Activated T-cell treated with anti-CD3 and anti-CD28 coated beads for 1 hour (primary cell): Measurements from ENCODE around the gene USP54.
"Not testable (repeated sequence)": the region's sequence is repeated elsewhere in the genome, so short reads cannot be mapped to it uniquely, and the experiment has no call there.

Source experiments
- DNase-seq: peaks from one replicate; pipeline ENCODE4 v3.0.0-alpha.2; 2020; ENCODE audit warnings: low read depth

The USP54 gene

GRCh38 chr10:73590881-73591799, at the start of gene USP54:
USP54 (minus strand) TSS chr10:73591342; CDS start chr10:73575658, 15,684 bp downstream.
- no peak for DNase-seq

- no peak for DNase-seq
Observed at GRCh38 chr10:73639286-73639685, 48.1 kb upstream of the USP54 start.

- no peak for DNase-seq
Observed at GRCh38 chr10:73635781-73636180, 44.6 kb upstream of the USP54 start.

GRCh38 chr10:73634421-73634820, 43.3 kb upstream of the USP54 start:
- no peak for DNase-seq

DNA sequence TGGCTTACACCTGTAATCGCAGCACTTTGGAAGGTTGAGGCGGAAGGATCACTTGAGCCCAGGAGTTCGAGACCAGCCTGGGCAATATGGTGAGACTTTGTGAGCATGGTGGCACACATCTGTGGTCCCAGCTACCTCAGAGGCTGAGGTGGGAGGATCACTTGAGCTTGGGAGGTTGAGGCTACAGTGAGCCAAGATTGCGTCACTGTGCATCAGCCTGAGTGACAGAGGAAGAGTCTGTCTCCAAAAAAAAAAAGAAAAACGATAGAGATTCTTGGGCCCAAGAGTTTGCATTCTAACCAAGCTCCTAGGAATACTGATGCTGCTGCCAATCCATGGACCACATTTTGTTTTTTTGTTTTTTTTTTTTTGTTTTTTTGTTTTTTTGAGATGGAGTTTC, 38.0 kb upstream of the USP54 start:
- DNase-seq = no peak

DNA sequence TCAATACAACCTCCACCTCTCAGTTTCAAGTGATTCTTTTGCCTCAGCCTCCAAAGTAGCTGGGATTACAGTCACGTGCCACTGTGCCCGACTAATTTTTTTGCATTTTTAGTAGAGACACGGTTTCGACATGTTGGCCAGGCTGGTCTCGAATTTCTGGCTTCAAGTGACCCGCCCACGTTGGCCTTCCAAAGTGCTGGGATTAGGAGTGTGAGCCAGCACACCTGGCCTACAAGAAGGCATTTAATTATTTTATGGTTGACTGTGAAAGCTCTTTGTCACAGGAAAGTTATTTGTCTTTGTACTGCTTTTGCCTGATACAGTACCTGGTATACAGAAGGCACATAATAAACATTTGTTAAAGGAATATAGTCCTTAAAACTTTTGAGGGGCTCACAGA, 37.3 kb upstream of the USP54 start:
- no peak for DNase-seq

- DNase-seq = no peak
Observed at GRCh38 chr10:73627300-73627699, 36.2 kb upstream of the USP54 start.

GRCh38 chr10:73625884-73626752, 35.0 kb upstream of the USP54 start:
- peak; percentile 84 for DNase-seq

GRCh38 chr10:73625004-73625883, 34.1 kb upstream of the USP54 start:
- DNase-seq = no peak

GRCh38 chr10:73623056-73623455, 31.9 kb upstream of the USP54 start:
- no peak for DNase-seq

DNA sequence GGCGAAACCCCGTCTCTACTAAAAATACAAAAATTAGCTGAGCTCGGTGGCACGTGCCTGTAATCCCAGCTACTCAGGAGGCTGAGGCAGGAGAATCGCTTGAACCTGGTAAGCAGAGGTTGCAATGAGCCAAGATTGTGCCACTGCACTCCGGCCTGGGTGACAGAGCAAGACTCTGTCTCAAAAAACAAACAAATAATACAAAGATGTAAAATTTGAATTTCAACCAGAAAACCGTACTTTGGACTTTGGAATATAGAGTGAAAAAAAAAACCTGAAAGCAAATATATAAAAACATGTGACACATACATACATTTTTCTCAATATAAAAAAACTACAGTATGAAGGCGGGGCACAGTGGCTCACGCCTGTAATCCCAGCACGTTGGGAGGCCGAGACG, 29.8 kb upstream of the USP54 start:
- not testable (repeated sequence) for DNase-seq

DNA sequence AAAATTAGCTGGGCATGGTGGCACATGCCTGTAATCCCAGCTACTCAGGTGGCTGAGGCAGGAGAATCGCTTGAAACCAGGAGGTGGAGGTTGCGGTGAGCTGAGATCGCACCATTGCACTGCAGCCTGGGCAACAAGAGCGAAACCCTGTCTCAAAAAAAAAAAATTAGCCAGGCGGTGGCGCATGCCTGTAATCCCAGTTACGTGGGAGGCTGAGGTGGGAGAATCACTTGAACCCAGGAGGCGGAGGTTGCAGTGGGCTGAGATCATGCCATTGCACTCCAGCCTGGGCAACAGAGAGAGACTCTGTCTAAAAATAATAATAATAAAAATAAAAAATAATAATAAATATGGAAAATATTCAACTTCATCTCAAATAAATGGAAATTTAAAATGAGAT, 26.0 kb upstream of the USP54 start:
- not testable (repeated sequence) for DNase-seq

GRCh38 chr10:73614720-73615119, 23.6 kb upstream of the USP54 start:
- DNase-seq = no peak

- no peak for DNase-seq
Observed at GRCh38 chr10:73609116-73609515, 18.0 kb upstream of the USP54 start.

DNA sequence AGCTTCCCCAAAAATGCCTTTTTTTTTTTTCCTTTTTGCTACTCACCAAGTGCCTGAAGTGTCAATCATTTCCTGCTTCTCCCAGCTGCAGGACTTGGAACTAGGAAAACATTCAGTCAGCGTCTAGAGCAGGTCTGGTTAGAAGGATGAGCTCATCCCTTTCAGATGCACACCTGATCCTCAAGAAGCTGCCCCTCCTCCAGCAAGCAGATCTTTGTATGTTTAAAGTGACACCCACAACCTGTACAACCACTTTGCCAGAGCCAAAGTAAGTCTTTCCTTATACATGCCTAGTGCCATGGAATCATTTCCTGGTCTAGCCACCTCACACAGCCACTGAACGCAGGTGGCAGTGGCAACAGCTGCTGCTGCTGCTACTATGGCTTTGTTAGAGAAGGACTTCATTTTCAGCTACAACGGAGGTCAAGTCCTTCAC, 10.4 kb upstream of the USP54 start:
- DNase-seq = no peak

- no peak for DNase-seq
Observed at GRCh38 chr10:73597346-73597745, 6.2 kb upstream of the USP54 start.

GRCh38 chr10:73593812-73594211, 2.7 kb upstream of the USP54 start:
- no peak for DNase-seq

DNA sequence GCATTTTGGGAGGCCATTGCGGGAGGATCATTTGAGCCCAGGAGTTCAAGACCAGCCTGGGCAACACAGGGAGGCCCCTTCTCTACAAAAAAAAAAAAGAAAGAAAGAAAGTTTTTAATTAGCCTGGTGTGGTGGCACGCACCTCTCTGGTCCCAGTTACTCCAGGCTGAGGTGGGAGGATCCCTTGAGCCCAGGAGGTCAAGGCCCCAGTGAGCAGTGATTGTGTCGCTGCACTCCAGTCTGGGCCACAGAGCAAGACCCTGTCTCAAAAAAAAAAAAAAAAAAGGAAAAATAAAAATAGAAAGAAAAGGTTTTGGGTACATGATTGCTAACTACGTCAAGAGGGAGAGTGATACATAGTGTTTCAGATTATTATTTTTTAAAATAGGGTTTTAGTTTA, 2.0 kb upstream of the USP54 start:
- DNase-seq = no peak

- DNase-seq = no peak
Observed at GRCh38 chr10:73591935-73592699, 975 bp upstream of the USP54 start.

DNA sequence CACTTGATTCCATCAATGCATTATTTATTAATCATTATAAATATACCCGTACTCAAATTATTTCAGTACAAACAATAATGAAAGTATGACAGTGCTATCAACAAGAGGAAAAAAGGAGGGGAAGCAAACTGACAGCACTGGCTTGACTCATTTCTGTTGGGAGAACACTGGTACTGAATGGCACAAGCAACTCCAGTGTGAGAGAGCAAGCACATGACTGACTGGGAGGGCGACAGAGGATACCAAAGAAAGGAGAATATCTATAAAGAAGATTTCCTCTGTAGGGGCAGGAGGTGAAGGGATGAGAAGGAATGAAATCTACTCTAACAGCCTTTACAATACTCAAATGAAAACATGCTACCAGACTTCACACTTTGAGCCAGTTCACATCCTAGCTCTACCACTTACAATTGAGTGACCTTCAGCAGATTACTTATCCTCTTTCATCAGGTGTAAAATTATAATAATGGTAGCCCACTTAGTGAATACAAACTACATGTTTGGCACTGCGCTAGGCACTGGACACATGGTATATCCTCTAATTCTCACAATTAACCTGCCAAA, 1.5 kb downstream of the USP54 start:
- no peak for DNase-seq

GRCh38 chr10:73588656-73589055, 2.5 kb downstream of the USP54 start:
- no peak for DNase-seq
